Measurements from ENCODE around the gene CCDC92.

DNA sequence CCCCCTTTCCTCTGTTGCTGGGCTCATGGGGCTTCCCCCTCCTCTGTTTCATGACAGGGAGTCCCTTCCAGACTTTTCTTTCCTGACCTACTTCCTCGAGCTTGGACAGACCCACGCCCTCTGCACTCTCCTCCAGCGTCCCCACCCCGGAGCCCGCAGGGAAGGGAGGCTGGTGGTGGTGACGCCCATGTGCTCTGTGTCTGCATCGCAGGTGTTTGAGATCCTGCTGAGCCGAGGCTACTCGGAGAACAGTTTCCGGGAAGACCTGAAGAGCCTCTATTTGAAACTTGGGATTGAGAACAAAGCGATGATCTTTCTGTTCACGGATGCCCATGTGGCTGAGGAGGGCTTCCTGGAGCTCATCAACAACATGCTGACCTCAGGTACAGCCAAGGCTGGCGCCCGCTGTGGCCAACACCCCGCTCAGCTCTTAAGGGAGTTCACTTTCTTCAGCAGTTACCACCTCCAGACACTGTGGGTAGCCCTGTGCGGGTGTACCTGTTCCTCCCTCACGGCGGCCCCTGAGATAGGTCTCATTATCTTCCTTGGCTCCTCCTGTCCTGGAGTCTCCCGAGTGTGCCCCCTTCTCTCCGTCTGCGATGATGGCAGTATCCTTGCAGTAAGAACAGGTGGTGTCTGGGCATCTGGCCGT, 85.6 kb downstream of the CCDC92 start:
- TF ChIP-seq, protein P1, sequence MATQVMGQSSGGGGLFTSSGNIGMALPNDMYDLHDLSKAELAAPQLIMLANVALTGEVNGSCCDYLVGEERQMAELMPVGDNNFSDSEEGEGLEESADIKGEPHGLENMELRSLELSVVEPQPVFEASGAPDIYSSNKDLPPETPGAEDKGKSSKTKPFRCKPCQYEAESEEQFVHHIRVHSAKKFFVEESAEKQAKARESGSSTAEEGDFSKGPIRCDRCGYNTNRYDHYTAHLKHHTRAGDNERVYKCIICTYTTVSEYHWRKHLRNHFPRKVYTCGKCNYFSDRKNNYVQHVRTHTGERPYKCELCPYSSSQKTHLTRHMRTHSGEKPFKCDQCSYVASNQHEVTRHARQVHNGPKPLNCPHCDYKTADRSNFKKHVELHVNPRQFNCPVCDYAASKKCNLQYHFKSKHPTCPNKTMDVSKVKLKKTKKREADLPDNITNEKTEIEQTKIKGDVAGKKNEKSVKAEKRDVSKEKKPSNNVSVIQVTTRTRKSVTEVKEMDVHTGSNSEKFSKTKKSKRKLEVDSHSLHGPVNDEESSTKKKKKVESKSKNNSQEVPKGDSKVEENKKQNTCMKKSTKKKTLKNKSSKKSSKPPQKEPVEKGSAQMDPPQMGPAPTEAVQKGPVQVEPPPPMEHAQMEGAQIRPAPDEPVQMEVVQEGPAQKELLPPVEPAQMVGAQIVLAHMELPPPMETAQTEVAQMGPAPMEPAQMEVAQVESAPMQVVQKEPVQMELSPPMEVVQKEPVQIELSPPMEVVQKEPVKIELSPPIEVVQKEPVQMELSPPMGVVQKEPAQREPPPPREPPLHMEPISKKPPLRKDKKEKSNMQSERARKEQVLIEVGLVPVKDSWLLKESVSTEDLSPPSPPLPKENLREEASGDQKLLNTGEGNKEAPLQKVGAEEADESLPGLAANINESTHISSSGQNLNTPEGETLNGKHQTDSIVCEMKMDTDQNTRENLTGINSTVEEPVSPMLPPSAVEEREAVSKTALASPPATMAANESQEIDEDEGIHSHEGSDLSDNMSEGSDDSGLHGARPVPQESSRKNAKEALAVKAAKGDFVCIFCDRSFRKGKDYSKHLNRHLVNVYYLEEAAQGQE (IDR thresholded peaks at IDR 0.05; ENCODE audit: low read depth, low read length): no peak
- no peak for TF ChIP-seq MEF2A (IDR thresholded peaks at IDR 0.05; ENCODE audit: borderline replicate concordance, low read depth)
- TF ChIP-seq, protein P2, sequence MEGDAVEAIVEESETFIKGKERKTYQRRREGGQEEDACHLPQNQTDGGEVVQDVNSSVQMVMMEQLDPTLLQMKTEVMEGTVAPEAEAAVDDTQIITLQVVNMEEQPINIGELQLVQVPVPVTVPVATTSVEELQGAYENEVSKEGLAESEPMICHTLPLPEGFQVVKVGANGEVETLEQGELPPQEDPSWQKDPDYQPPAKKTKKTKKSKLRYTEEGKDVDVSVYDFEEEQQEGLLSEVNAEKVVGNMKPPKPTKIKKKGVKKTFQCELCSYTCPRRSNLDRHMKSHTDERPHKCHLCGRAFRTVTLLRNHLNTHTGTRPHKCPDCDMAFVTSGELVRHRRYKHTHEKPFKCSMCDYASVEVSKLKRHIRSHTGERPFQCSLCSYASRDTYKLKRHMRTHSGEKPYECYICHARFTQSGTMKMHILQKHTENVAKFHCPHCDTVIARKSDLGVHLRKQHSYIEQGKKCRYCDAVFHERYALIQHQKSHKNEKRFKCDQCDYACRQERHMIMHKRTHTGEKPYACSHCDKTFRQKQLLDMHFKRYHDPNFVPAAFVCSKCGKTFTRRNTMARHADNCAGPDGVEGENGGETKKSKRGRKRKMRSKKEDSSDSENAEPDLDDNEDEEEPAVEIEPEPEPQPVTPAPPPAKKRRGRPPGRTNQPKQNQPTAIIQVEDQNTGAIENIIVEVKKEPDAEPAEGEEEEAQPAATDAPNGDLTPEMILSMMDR (IDR thresholded peaks at IDR 0.05): no peak
- no peak for TF ChIP-seq EZH2phosphoT487 (IDR thresholded peaks at IDR 0.05; ENCODE audit: borderline replicate concordance, low read depth)
- TF ChIP-seq, protein P3, sequence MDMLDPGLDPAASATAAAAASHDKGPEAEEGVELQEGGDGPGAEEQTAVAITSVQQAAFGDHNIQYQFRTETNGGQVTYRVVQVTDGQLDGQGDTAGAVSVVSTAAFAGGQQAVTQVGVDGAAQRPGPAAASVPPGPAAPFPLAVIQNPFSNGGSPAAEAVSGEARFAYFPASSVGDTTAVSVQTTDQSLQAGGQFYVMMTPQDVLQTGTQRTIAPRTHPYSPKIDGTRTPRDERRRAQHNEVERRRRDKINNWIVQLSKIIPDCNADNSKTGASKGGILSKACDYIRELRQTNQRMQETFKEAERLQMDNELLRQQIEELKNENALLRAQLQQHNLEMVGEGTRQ (IDR thresholded peaks at IDR 0.05; ENCODE audit: borderline replicate concordance, low read depth, low read length): no peak
- TF ChIP-seq TCF12 (IDR thresholded peaks at IDR 0.05): no peak
- TF ChIP-seq, protein P4, sequence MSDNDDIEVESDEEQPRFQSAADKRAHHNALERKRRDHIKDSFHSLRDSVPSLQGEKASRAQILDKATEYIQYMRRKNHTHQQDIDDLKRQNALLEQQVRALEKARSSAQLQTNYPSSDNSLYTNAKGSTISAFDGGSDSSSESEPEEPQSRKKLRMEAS (IDR thresholded peaks at IDR 0.05; ENCODE audit: low read depth): no peak

Measured in SK-N-SH (cell line).